ENCODE measurements around the gene EREG. TPM values are rescaled to one million over a fixed set of nuclear protein-coding genes. Genes with fewer than 3 reads are reported as not detected.

The EREG gene
- total and polyA plus RNA-seq, 2 donors (not counting 1 experiment from before 2014, with no cell fraction given): 0.33 TPM; not detected in 1

GRCh38 chr4:74424111-74424510 is 59.2 kb downstream of the EREG start:
- no peak for TF ChIP-seq EZH2 (IDR thresholded peaks at IDR 0.05; ENCODE audit: borderline replicate concordance, insufficient read depth, low read depth, low read length, poor library complexity, severe bottlenecking)
- H3K4me2 ChIP-seq (replicated peaks; ENCODE audit: low read depth, low read length, poor library complexity, severe bottlenecking): no peak overlapping the region
- Mint-ChIP-seq H3K27me3 (peaks cover 13% of the 10 kb centered on the region), H3K4me3 (no peak overlapping the region), H3K27ac (no peak overlapping the region), H3K4me1 (no peaks in the 10 kb centered on the region), H3K9me3 (ENCODE audit: insufficient read depth) (no peaks in the 10 kb centered on the region)
- H2AFZ ChIP-seq (ENCODE audit: insufficient read depth, low read depth, low read length, poor library complexity, severe bottlenecking): no peak overlapping the region
- ChIA-PET POLR2A (no interaction called here), CTCF (no interaction called here)
- no peak overlapping the region for H3K27ac ChIP-seq (ENCODE audit: low read length in 2 of 2)
- no peaks in the 10 kb centered on the region for H3K4me1 ChIP-seq (ENCODE audit: control insufficient read depth in 2 of 2, insufficient read depth in 2 of 2, low read length in 2 of 2)
- H3K9ac ChIP-seq (ENCODE audit: low read length): no peak overlapping the region
- no peaks in the 10 kb centered on the region for H3K27me3 ChIP-seq (replicated peaks in 1 of 4; ENCODE audit: control extremely low read depth in 1 of 4, control insufficient read depth in 3 of 4, insufficient read depth in 4 of 4, low read length in 3 of 4)
- no peaks in the 10 kb centered on the region for H3K36me3 ChIP-seq (replicated peaks in 1 of 2; ENCODE audit: control extremely low read depth in 1 of 2, control insufficient read depth in 1 of 2, extremely low read depth in 1 of 2, insufficient read depth in 2 of 2, low read length in 1 of 2)
- ATAC-seq (ENCODE audit: low read depth) (no peak), DNase-seq (no peak)
- intact Hi-C loops (cut with micrococcal nuclease): no loop called here
- no peaks in the 10 kb centered on the region for H3K9me3 ChIP-seq (ENCODE audit: control extremely low read depth in 1 of 3, control insufficient read depth in 2 of 3, insufficient read depth in 1 of 3, low read length in 2 of 3)
- WGBS (ENCODE audit: insufficient coverage): no CpG with 5 or more reads among the region's 2 CpGs
- no peak overlapping the region for H3K4me3 ChIP-seq (ENCODE audit: control extremely low read depth in 1 of 5, extremely low read depth in 1 of 5, insufficient read depth in 1 of 5, low read depth in 2 of 5, low read length in 4 of 5)
- no peaks in the 10 kb centered on the region for H4K20me1 ChIP-seq (ENCODE audit: control insufficient read depth, insufficient read depth, low read length, poor library complexity, severe bottlenecking)
- no peaks in the 10 kb centered on the region for H3K79me2 ChIP-seq (ENCODE audit: control insufficient read depth, insufficient read depth, low read length)

GRCh38 chr4:74426101-74426500 is 61.2 kb downstream of the EREG start:
- ChIA-PET CTCF (interaction anchor here (1.5 kb wide), 1 partner anchor 20 kb away, joined by 3 read pairs; no protein-coding TSS in a partner anchor), POLR2A (no interaction called here)
- Histone ChIP-seq H3K4me1 (ENCODE audit: control insufficient read depth in 2 of 2, insufficient read depth in 2 of 2, low read length in 2 of 2) (no peaks in the 10 kb centered on the region), H3K79me2 (ENCODE audit: control insufficient read depth, insufficient read depth, low read length) (no peaks in the 10 kb centered on the region), H3K27ac (ENCODE audit: low read length in 2 of 2) (no peak overlapping the region), H3K36me3 (replicated peaks in 1 of 2; ENCODE audit: control extremely low read depth in 1 of 2, control insufficient read depth in 1 of 2, extremely low read depth in 1 of 2, insufficient read depth in 2 of 2, low read length in 1 of 2) (no peaks in the 10 kb centered on the region), H2AFZ (ENCODE audit: insufficient read depth, low read depth, low read length, poor library complexity, severe bottlenecking) (no peak overlapping the region), H3K4me2 (replicated peaks; ENCODE audit: low read depth, low read length, poor library complexity, severe bottlenecking) (no peak overlapping the region), H3K9me3 (ENCODE audit: control extremely low read depth in 1 of 3, control insufficient read depth in 2 of 3, insufficient read depth in 1 of 3, low read length in 2 of 3) (no peaks in the 10 kb centered on the region), H3K27me3 (replicated peaks in 1 of 4; ENCODE audit: control extremely low read depth in 1 of 4, control insufficient read depth in 3 of 4, insufficient read depth in 4 of 4, low read length in 3 of 4) (no peaks in the 10 kb centered on the region), H3K4me3 (ENCODE audit: control extremely low read depth in 1 of 5, extremely low read depth in 1 of 5, insufficient read depth in 1 of 5, low read depth in 2 of 5, low read length in 4 of 5) (no peak overlapping the region), H3K9ac (ENCODE audit: low read length) (no peak overlapping the region), H4K20me1 (ENCODE audit: control insufficient read depth, insufficient read depth, low read length, poor library complexity, severe bottlenecking) (no peaks in the 10 kb centered on the region)
- Mint-ChIP-seq H3K27me3 (peaks cover 11% of the 10 kb centered on the region), H3K4me3 (no peak overlapping the region), H3K4me1 (no peaks in the 10 kb centered on the region), H3K9me3 (ENCODE audit: insufficient read depth) (no peaks in the 10 kb centered on the region), H3K27ac (no peak overlapping the region)
- ATAC-seq (ENCODE audit: low read depth) (no peak), DNase-seq (no peak)
- TF ChIP-seq, protein P1, sequence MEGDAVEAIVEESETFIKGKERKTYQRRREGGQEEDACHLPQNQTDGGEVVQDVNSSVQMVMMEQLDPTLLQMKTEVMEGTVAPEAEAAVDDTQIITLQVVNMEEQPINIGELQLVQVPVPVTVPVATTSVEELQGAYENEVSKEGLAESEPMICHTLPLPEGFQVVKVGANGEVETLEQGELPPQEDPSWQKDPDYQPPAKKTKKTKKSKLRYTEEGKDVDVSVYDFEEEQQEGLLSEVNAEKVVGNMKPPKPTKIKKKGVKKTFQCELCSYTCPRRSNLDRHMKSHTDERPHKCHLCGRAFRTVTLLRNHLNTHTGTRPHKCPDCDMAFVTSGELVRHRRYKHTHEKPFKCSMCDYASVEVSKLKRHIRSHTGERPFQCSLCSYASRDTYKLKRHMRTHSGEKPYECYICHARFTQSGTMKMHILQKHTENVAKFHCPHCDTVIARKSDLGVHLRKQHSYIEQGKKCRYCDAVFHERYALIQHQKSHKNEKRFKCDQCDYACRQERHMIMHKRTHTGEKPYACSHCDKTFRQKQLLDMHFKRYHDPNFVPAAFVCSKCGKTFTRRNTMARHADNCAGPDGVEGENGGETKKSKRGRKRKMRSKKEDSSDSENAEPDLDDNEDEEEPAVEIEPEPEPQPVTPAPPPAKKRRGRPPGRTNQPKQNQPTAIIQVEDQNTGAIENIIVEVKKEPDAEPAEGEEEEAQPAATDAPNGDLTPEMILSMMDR (IDR thresholded peaks at IDR 0.05): no peak
- TF ChIP-seq EZH2 (IDR thresholded peaks at IDR 0.05; ENCODE audit: borderline replicate concordance, insufficient read depth, low read depth, low read length, poor library complexity, severe bottlenecking): no peak
- WGBS (ENCODE audit: insufficient coverage): 100% methylated on average over 1 of the region's 1 CpG
- intact Hi-C loops (cut with micrococcal nuclease): no loop called here
